ENCODE measurements around the gene EPHA6.

The EPHA6 gene

DNA sequence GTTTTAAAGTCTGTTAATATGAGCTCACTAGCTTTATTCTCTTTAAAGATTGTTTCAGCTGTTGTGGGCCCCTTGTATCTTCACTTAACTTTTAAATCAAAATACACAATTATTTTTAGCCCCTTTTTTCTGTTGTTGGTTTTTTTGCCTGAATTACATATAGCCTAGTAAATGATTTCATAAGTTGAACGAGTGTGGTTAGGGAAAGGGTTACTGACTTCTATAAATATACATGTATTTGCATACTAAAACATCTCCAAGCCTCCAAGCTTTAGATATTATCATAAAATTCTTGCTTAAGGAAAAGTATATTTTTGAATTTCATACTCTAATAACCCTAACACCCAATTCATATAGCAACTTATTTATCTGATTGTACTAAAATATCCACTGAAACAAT is 877.0 kb downstream of the EPHA6 start:
- H3K27ac ChIP-seq = no peak overlapping the region
- no peaks in the 10 kb centered on the region for H3K9me3 ChIP-seq (ENCODE audit: low read depth, low read length)
- no peak overlapping the region for H3K9ac ChIP-seq (ENCODE audit: insufficient read length)
- TF ChIP-seq EZH2 (IDR thresholded peaks at IDR 0.05) (no peak), POLR2AphosphoS5 (IDR thresholded peaks at IDR 0.05; ENCODE audit: borderline replicate concordance, low read depth, low read length) (no peak), FOXP2 (optimal IDR thresholded peaks at IDR 0.05; ENCODE audit: control extremely low read depth, extremely low read length, insufficient read depth) (no peak)
- DNase-seq (ENCODE audit: low read depth, low spot score) = no peak
- no peaks in the 10 kb centered on the region for H3K36me3 ChIP-seq (ENCODE audit: insufficient read depth, low read length)
- H3K4me3 ChIP-seq = no peak overlapping the region

DNA sequence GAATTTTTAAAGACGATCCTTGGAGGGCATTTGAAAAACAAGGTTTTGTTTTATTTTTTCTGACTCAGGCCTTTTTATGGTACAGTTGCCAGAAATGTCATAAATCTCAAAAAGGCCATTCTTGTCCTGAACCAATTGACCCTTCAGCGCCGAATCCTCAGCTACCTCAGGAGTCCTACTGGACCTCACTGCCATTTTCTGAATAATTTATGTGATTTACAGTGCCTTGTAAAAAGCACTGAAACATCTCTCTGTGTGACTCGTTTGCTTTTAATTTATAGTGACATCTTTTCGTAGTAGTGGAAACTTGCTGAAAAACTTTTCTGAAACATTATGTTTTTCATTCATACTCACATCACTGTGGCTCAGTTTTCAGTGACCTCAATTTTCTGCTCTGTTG is 878.0 kb downstream of the EPHA6 start:
- H3K27ac ChIP-seq = no peak overlapping the region
- no peak overlapping the region for H3K9ac ChIP-seq (ENCODE audit: insufficient read length)
- no peaks in the 10 kb centered on the region for H3K9me3 ChIP-seq (ENCODE audit: low read depth, low read length)
- DNase-seq (ENCODE audit: low read depth, low spot score) = no peak
- no peak overlapping the region for H3K4me3 ChIP-seq
- TF ChIP-seq FOXP2 (optimal IDR thresholded peaks at IDR 0.05; ENCODE audit: control extremely low read depth, extremely low read length, insufficient read depth) (no peak), EZH2 (IDR thresholded peaks at IDR 0.05) (no peak), POLR2AphosphoS5 (IDR thresholded peaks at IDR 0.05; ENCODE audit: borderline replicate concordance, low read depth, low read length) (no peak)
- H3K36me3 ChIP-seq (ENCODE audit: insufficient read depth, low read length) = no peaks in the 10 kb centered on the region

DNA sequence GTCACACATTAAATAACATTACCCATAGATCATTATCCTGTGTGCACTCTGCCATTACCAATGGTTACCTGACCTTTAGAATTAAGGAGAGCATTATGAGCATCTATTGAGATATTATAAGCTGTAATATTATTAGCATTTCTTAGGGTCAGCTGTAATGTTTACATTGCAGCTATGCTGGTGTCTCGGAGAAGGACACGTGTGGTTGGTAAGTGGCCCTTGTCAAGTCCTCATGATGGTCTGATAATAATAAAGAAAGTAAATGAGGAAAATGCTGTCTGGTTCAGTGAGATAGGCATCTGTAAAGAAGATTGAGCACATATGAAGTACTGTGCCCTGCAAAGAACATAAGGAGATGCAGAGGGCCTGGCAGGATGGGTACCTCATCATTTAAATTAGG is 878.4 kb downstream of the EPHA6 start:
- no peak overlapping the region for H3K27ac ChIP-seq
- DNase-seq (ENCODE audit: low read depth, low spot score) = no peak
- no peak for TF ChIP-seq EZH2 (IDR thresholded peaks at IDR 0.05)
- TF ChIP-seq FOXP2 (optimal IDR thresholded peaks at IDR 0.05; ENCODE audit: control extremely low read depth, extremely low read length, insufficient read depth) = no peak
- TF ChIP-seq POLR2AphosphoS5 (IDR thresholded peaks at IDR 0.05; ENCODE audit: borderline replicate concordance, low read depth, low read length) = no peak
- H3K9me3 ChIP-seq (ENCODE audit: low read depth, low read length) = no peaks in the 10 kb centered on the region
- H3K9ac ChIP-seq (ENCODE audit: insufficient read length) = no peak overlapping the region
- H3K4me3 ChIP-seq = no peak overlapping the region
- no peaks in the 10 kb centered on the region for H3K36me3 ChIP-seq (ENCODE audit: insufficient read depth, low read length)

DNA sequence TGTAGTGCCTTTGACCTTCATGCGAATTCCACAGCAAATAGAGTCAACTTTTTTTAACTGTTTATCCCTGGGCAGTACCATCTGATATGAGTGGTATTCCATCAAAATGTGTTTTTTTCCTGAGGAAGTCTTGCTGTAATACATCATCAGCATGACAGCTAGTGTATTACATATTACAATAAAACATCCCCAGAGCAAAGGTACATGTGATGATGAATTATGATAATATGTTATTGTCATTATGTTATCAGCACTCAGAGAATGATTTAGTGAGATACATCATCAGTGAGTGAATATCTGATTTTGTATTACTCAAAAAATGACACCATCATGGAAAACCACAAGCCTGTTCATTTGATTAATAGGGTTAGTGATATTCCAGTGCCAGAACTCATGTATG is 880.5 kb downstream of the EPHA6 start:
- no peak for DNase-seq (ENCODE audit: low read depth, low spot score)
- Histone ChIP-seq H3K27ac (no peak overlapping the region), H3K36me3 (ENCODE audit: insufficient read depth, low read length) (no peaks in the 10 kb centered on the region), H3K9me3 (ENCODE audit: low read depth, low read length) (no peaks in the 10 kb centered on the region), H3K9ac (ENCODE audit: insufficient read length) (no peak overlapping the region), H3K4me3 (no peak overlapping the region)
- no peak for TF ChIP-seq FOXP2 (optimal IDR thresholded peaks at IDR 0.05; ENCODE audit: control extremely low read depth, extremely low read length, insufficient read depth)
- TF ChIP-seq POLR2AphosphoS5 (IDR thresholded peaks at IDR 0.05; ENCODE audit: borderline replicate concordance, low read depth, low read length) = no peak
- TF ChIP-seq EZH2 (IDR thresholded peaks at IDR 0.05) = no peak

DNA sequence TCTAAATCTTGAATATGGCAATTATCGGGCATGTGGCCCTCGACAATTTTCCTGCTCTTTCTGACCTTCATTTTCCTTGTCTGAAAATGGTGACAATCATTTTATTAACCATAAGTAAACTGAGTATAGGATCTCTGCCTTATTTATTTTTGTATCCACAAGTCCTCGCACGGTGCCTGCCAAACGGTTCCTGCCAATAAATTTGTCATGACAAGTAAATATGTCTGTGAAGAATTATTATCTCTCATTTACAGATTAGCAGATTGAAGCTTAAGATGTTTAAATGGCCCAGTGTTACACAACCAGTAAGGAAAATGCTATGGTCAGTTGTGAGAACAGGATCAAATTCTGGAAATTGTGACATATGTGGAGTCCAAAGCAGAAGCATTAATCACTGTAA is 884.3 kb downstream of the EPHA6 start:
- no peaks in the 10 kb centered on the region for H3K9me3 ChIP-seq (ENCODE audit: low read depth, low read length)
- H3K9ac ChIP-seq (ENCODE audit: insufficient read length) = no peak overlapping the region
- H3K4me3 ChIP-seq = no peak overlapping the region
- TF ChIP-seq EZH2 (IDR thresholded peaks at IDR 0.05) = no peak
- no peak for TF ChIP-seq FOXP2 (optimal IDR thresholded peaks at IDR 0.05; ENCODE audit: control extremely low read depth, extremely low read length, insufficient read depth)
- TF ChIP-seq POLR2AphosphoS5 (IDR thresholded peaks at IDR 0.05; ENCODE audit: borderline replicate concordance, low read depth, low read length) = no peak
- no peak overlapping the region for H3K27ac ChIP-seq
- H3K36me3 ChIP-seq (ENCODE audit: insufficient read depth, low read length) = no peaks in the 10 kb centered on the region
- DNase-seq (ENCODE audit: low read depth, low spot score) = no peak

DNA sequence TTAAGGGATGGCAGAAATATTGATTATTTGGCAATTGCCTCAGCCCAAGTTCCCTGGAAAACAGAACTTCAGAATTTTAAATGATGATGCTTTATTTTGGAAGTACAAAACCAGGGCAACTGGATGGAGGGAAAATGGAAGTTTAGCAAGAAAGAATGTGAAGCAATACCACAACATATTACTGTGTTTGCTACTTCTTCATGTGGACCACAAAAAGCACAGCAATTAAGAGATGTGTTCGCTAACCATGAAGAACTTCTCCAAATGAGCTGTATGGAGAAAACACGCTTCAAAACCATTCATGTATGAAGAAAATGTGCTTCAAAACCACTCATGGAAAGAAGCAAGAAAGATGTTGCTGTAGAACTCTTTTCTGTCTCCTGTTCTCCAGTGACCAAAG is 885.5 kb downstream of the EPHA6 start:
- H3K9me3 ChIP-seq (ENCODE audit: low read depth, low read length) = no peaks in the 10 kb centered on the region
- no peak overlapping the region for H3K4me3 ChIP-seq
- H3K9ac ChIP-seq (ENCODE audit: insufficient read length) = no peak overlapping the region
- H3K36me3 ChIP-seq (ENCODE audit: insufficient read depth, low read length) = no peaks in the 10 kb centered on the region
- DNase-seq (ENCODE audit: low read depth, low spot score) = no peak
- no peak overlapping the region for H3K27ac ChIP-seq
- TF ChIP-seq FOXP2 (optimal IDR thresholded peaks at IDR 0.05; ENCODE audit: control extremely low read depth, extremely low read length, insufficient read depth) (no peak), EZH2 (IDR thresholded peaks at IDR 0.05) (no peak), POLR2AphosphoS5 (IDR thresholded peaks at IDR 0.05; ENCODE audit: borderline replicate concordance, low read depth, low read length) (no peak)

DNA sequence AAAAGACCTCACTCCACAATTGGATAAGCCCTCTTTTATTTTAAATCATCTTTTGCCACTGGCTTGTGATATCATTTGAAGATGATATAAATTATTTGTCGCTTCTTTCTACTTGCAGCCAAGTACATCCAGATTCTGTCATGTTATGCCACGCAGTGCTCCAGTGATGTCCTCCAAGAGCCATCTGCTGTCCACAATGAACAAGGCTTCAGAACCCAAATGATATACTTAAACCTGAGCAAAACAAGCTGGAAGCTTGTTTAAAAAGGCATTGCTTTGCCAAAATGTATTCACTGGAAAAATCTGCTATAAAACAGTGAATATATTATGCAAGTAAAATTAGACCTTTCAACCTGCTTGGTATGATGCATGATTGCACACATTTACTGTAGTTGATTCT is 891.4 kb downstream of the EPHA6 start:
- no peak for DNase-seq (ENCODE audit: low read depth, low spot score)
- H3K4me3 ChIP-seq = no peak overlapping the region
- no peak for TF ChIP-seq EZH2 (IDR thresholded peaks at IDR 0.05)
- no peak for TF ChIP-seq FOXP2 (optimal IDR thresholded peaks at IDR 0.05; ENCODE audit: control extremely low read depth, extremely low read length, insufficient read depth)
- no peak for TF ChIP-seq POLR2AphosphoS5 (IDR thresholded peaks at IDR 0.05; ENCODE audit: borderline replicate concordance, low read depth, low read length)
- no peak overlapping the region for H3K9ac ChIP-seq (ENCODE audit: insufficient read length)
- H3K27ac ChIP-seq = no peak overlapping the region
- H3K9me3 ChIP-seq (ENCODE audit: low read depth, low read length) = no peaks in the 10 kb centered on the region
- no peaks in the 10 kb centered on the region for H3K36me3 ChIP-seq (ENCODE audit: insufficient read depth, low read length)

DNA sequence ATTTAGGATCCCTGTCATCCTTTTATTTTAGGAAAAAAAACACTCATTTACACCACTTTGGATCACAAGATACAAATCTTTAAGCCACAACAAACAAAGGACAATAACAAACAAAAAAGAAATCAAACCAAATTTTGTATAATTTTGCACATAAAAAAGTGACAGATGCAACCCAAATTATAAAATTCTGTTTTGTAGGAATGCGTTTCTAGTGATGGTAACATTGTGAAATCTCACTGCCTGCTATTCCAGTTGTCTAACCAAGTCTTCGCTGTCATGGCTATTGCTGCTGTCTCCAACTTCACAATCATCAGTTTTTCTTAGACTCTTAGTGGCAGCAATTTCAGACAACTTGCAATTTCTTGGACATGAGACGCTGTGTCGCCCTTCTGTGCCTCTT is 891.8 kb downstream of the EPHA6 start:
- TF ChIP-seq POLR2AphosphoS5 (IDR thresholded peaks at IDR 0.05; ENCODE audit: borderline replicate concordance, low read depth, low read length) (no peak), EZH2 (IDR thresholded peaks at IDR 0.05) (no peak), FOXP2 (optimal IDR thresholded peaks at IDR 0.05; ENCODE audit: control extremely low read depth, extremely low read length, insufficient read depth) (no peak)
- DNase-seq (ENCODE audit: low read depth, low spot score) = no peak

DNA sequence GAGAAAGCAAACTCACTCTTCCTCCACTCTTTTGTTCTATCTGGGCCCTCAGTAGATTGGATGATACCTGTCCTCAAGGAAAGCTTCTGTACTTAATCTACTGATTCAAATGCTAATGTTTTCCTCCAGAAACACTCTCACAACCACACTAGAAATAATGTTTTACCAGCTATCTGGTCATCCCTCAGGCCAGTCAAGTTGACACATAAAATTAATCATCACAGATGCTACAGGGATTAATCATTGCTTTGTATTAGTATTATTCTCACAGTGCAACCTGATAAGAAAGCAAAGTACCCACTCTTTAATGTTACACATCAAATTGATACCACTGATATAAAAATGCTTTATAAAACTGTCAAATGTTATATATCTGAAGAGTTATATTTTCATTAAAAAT is 897.3 kb downstream of the EPHA6 start:
- no peak for TF ChIP-seq POLR2AphosphoS5 (IDR thresholded peaks at IDR 0.05; ENCODE audit: borderline replicate concordance, low read depth, low read length)
- no peak for TF ChIP-seq EZH2 (IDR thresholded peaks at IDR 0.05)
- DNase-seq (ENCODE audit: low read depth, low spot score) = no peak
- H3K9ac ChIP-seq (ENCODE audit: insufficient read length) = no peak overlapping the region

More for the DNA sequence above, 891.8 kb downstream of the EPHA6 start:
- no peaks in the 10 kb centered on the region for H3K36me3 ChIP-seq (ENCODE audit: insufficient read depth, low read length)
- no peaks in the 10 kb centered on the region for H3K9me3 ChIP-seq (ENCODE audit: low read depth, low read length)
- H3K4me3 ChIP-seq = no peak overlapping the region
- H3K9ac ChIP-seq (ENCODE audit: insufficient read length) = no peak overlapping the region
- no peak overlapping the region for H3K27ac ChIP-seq

More for the DNA sequence above, 897.3 kb downstream of the EPHA6 start:
- no peaks in the 10 kb centered on the region for H3K36me3 ChIP-seq (ENCODE audit: insufficient read depth, low read length)
- no peak overlapping the region for H3K27ac ChIP-seq
- H3K9me3 ChIP-seq (ENCODE audit: low read depth, low read length) = no peaks in the 10 kb centered on the region
- no peak overlapping the region for H3K4me3 ChIP-seq

Measured in SK-N-MC (cell line).